Measurements from ENCODE around the gene TSSC4.

TSSC4 gene

DNA sequence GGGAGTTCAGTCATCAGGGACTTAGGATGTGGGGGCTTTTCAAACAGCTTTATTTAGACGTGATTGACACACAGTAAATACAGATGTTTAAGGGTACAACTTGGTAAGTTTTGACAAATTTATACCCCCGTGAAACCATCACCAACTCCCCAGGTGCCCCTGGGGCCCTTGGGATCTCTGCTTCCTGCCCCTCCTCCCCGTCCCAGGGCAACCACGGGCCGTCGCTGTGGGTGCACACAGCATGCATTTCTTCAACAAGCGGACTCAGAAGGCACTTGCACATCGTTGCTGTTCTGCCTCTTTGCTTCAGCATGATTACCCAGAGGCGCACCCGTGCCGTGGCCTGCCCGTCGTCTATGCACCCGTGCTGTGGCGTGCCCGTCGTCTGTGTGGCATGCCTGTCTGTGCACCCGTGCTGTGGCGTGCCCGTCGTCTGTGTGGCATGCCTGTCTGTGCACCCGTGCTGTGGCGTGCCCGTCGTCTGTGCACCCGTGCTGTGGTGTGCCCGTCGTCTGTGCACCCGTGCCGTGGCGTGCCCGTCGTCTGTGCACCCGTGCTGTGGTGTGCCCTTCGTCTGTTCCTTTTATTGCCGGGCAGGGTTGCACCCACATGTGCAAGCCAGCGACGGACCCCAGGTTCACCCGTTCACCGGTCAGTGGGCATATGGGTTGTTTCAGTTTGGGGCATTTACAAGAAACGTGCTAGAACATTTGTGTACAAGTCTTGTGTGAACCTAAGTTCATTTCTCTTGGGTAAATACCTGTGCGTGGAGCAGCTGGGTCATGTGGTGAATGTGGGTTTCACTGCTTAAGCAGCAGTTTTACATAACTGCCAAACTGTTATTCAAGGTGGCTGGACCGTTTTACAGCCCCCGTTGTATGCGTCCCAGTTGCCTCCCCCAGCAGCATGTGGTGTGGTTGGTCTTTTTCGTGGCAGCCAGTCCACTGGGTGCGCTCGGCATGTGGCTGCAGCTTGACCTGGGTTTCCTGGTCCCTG is 15.1 kb upstream of the TSSC4 start:
- no peaks in the 10 kb centered on the region for H3K4me1 ChIP-seq (ENCODE audit: control insufficient read depth, insufficient read depth, low read length)

DNA sequence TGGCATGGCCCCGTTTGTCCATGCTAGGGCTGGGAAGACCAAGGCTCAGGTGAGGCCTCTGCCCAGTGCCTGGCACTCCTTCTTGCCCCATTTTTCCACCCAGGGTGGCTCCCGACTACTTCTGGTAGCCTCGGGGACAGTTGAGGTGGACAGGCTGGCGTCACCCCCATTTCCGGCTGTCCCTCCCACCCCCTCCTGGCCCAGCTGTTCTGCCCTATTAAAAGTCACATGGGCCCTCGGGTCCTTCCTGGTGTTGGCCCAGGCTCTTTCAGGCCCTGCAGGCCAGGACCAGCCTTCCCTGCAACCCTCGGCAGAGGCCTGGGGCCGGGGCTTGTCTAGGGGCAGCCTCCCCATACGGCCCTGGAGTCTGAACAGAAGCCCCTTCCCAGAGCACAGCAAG is 14.0 kb upstream of the TSSC4 start:
- ChIA-PET POLR2A (interaction anchor here (0.8 to 3.1 kb wide), 2 partner anchors 9 to 10 kb away, joined by 5 to 18 read pairs; no protein-coding TSS in a partner anchor), CTCF (interaction anchor here (1.0 to 1.6 kb wide), 5 partner anchors 11 to 734 kb away, joined by 3 to 5 read pairs (median 3); partner anchors contain the start of gene TSSC4)
- no peaks in the 10 kb centered on the region for H3K4me1 ChIP-seq (ENCODE audit: control insufficient read depth, insufficient read depth, low read length)
- H3K27ac ChIP-seq (ENCODE audit: extremely low read depth, low read depth, low read length) = no peak overlapping the region
- no peak overlapping the region for H3K4me3 ChIP-seq (ENCODE audit: low read depth, low read length)
- H3K9me3 ChIP-seq (ENCODE audit: control insufficient read depth, insufficient read depth, low read depth, low read length) = no peaks in the 10 kb centered on the region
- peaks cover 0 to 77% of the 10 kb centered on the region in 2 experiments; a peak in 1 of 3 replicates for H3K36me3 ChIP-seq (ENCODE audit: control insufficient read depth in 2 of 2, insufficient read depth in 1 of 2, low read length in 2 of 2)
- TF ChIP-seq ZNF280C (tag by site-specific recombination; IDR thresholded peaks at IDR 0.05) (no peak), ZNF791 (tag by site-specific recombination; IDR thresholded peaks at IDR 0.05) (no peak), HOXD13 (CRISPR knock-in tag; IDR thresholded peaks at IDR 0.05; ENCODE audit: borderline replicate concordance) (no peak), ZNF501 (tag by site-specific recombination; IDR thresholded peaks at IDR 0.05) (no peak), ZNF248 (tag by site-specific recombination; IDR thresholded peaks at IDR 0.05) (no peak), ZBTB10 (tag by site-specific recombination; IDR thresholded peaks at IDR 0.05) (no peak), ZBTB20 (tag by site-specific recombination; IDR thresholded peaks at IDR 0.05) (no peak), KLF9 (tag by site-specific recombination; IDR thresholded peaks at IDR 0.05; ENCODE audit: low read depth) (no peak), ZNF133 (tag by site-specific recombination; IDR thresholded peaks at IDR 0.05) (no peak), ZNF184 (tag by site-specific recombination; IDR thresholded peaks at IDR 0.05) (no peak), ZNF639 (tag by site-specific recombination; IDR thresholded peaks at IDR 0.05) (no peak)
- TF ChIP-seq, protein P1, sequence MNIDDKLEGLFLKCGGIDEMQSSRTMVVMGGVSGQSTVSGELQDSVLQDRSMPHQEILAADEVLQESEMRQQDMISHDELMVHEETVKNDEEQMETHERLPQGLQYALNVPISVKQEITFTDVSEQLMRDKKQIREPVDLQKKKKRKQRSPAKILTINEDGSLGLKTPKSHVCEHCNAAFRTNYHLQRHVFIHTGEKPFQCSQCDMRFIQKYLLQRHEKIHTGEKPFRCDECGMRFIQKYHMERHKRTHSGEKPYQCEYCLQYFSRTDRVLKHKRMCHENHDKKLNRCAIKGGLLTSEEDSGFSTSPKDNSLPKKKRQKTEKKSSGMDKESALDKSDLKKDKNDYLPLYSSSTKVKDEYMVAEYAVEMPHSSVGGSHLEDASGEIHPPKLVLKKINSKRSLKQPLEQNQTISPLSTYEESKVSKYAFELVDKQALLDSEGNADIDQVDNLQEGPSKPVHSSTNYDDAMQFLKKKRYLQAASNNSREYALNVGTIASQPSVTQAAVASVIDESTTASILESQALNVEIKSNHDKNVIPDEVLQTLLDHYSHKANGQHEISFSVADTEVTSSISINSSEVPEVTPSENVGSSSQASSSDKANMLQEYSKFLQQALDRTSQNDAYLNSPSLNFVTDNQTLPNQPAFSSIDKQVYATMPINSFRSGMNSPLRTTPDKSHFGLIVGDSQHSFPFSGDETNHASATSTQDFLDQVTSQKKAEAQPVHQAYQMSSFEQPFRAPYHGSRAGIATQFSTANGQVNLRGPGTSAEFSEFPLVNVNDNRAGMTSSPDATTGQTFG (tag by site-specific recombination; IDR thresholded peaks at IDR 0.05; ENCODE audit: borderline replicate concordance) = no peak

More for the DNA sequence above, 15.1 kb upstream of the TSSC4 start:
- Histone ChIP-seq H3K36me3 (ENCODE audit: control insufficient read depth in 2 of 2, insufficient read depth in 1 of 2, low read length in 2 of 2) (peaks cover 0 to 79% of the 10 kb centered on the region in 2 experiments; a peak in 1 of 3 replicates), H3K27ac (ENCODE audit: extremely low read depth, low read depth, low read length) (no peak overlapping the region), H3K4me3 (ENCODE audit: low read depth, low read length) (no peak overlapping the region), H3K9me3 (ENCODE audit: control insufficient read depth, insufficient read depth, low read depth, low read length) (no peaks in the 10 kb centered on the region)
- POLR2A ChIA-PET = interaction anchor here (0.7 to 3.1 kb wide), 2 partner anchors 8 to 15 kb away, joined by 3 to 18 read pairs; partner anchors contain the start of gene TSSC4
- CTCF ChIA-PET = interaction anchor here (0.7 kb wide), 2 partner anchors 107 to 344 kb away, joined by 3 read pairs; no protein-coding TSS in a partner anchor
- TF ChIP-seq MZF1 (tag by site-specific recombination; IDR thresholded peaks at IDR 0.05; ENCODE audit: borderline replicate concordance) = no peak
- no peak for TF ChIP-seq ZNF16 (tag by site-specific recombination; IDR thresholded peaks at IDR 0.05; ENCODE audit: low read depth)
- no peak for TF ChIP-seq ZNF658 (tag by site-specific recombination; IDR thresholded peaks at IDR 0.05)
- TF ChIP-seq ZNF558 (tag by site-specific recombination; IDR thresholded peaks at IDR 0.05) = no peak
- no peak for TF ChIP-seq ZNF610 (tag by site-specific recombination; IDR thresholded peaks at IDR 0.05; ENCODE audit: borderline replicate concordance)
- no peak for TF ChIP-seq MYNN (tag by site-specific recombination; IDR thresholded peaks at IDR 0.05; ENCODE audit: borderline replicate concordance)
- TF ChIP-seq, protein P2, sequence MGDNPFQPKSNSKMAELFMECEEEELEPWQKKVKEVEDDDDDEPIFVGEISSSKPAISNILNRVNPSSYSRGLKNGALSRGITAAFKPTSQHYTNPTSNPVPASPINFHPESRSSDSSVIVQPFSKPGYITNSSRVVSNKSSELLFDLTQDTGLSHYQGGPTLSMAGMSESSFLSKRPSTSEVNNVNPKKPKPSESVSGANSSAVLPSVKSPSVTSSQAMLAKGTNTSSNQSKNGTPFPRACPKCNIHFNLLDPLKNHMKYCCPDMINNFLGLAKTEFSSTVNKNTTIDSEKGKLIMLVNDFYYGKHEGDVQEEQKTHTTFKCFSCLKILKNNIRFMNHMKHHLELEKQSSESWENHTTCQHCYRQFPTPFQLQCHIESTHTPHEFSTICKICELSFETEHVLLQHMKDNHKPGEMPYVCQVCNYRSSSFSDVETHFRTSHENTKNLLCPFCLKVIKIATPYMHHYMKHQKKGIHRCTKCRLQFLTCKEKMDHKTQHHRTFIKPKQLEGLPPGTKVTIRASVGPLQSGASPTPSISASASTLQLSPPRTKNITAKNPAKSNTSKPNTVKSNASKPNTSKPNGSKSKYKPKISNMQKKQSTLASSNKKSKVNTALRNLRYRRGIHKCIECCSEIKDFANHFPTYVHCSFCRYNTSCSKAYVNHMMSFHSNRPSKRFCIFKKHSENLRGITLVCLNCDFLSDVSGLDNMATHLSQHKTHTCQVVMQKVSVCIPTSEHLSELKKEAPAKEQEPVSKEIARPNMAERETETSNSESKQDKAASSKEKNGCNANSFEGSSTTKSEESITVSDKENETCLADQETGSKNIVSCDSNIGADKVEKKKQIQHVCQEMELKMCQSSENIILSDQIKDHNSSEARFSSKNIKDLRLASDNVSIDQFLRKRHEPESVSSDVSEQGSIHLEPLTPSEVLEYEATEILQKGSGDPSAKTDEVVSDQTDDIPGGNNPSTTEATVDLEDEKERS (tag by site-specific recombination; IDR thresholded peaks at IDR 0.05) = no peak
- TF ChIP-seq ZNF184 (tag by site-specific recombination; IDR thresholded peaks at IDR 0.05) = no peak
- TF ChIP-seq ZNF426 (tag by site-specific recombination; IDR thresholded peaks at IDR 0.05) = no peak
- TF ChIP-seq, protein P3, sequence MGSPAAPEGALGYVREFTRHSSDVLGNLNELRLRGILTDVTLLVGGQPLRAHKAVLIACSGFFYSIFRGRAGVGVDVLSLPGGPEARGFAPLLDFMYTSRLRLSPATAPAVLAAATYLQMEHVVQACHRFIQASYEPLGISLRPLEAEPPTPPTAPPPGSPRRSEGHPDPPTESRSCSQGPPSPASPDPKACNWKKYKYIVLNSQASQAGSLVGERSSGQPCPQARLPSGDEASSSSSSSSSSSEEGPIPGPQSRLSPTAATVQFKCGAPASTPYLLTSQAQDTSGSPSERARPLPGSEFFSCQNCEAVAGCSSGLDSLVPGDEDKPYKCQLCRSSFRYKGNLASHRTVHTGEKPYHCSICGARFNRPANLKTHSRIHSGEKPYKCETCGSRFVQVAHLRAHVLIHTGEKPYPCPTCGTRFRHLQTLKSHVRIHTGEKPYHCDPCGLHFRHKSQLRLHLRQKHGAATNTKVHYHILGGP (tag by site-specific recombination; IDR thresholded peaks at IDR 0.05) = no peak
